Mucosa of gallbladder (tissue), 1 donor: ENCODE results near the gene NFIX. TPM values are rescaled to one million over a fixed set of nuclear protein-coding genes. Genes with fewer than 3 reads are reported as not detected.

ENCODE experiments used
- total RNA-seq: library from RNA; stranded (reverse); gene quantifications from one replicate; pipeline ENCODE4 v1.2.1, GENCODE V29; 2021
- donor health status: DM: no; HTN: no; CAD: no.

Gene NFIX
- total RNA-seq, 1 donor from 2014 or later, result 135 TPM

Other genes starting within 250 kb of the NFIX start
- gene BEST2, start 243.7 kb upstream of the NFIX start, total RNA-seq, result not detected
- gene HOOK2, start 219.9 kb upstream of the NFIX start, total RNA-seq, result 128 TPM
- gene JUNB, start 204.0 kb upstream of the NFIX start, total RNA-seq, result 119 TPM
- 319 TPM for gene PRDX2, start 193.7 kb upstream of the NFIX start, total RNA-seq
- gene THSD8, start 193.4 kb upstream of the NFIX start, total RNA-seq, result 4.1 TPM
- 7.3 TPM for gene RNASEH2A, start 188.9 kb upstream of the NFIX start, total RNA-seq
- gene RTBDN, start 160.9 kb upstream of the NFIX start, total RNA-seq, result not detected
- 0.83 TPM for gene MAST1, start 157.0 kb upstream of the NFIX start, total RNA-seq
- 48.7 TPM for gene DNASE2, start 114.0 kb upstream of the NFIX start, total RNA-seq
- not detected for gene KLF1, start 108.3 kb upstream of the NFIX start, total RNA-seq
- 33.7 TPM for gene GCDH, start 104.3 kb upstream of the NFIX start, total RNA-seq
- not detected for gene SYCE2, start 76.2 kb upstream of the NFIX start, total RNA-seq
- 54.0 TPM for gene FARSA, start 61.8 kb upstream of the NFIX start, total RNA-seq
- gene CALR, start 56.9 kb upstream of the NFIX start, total RNA-seq, result 1,099 TPM
- gene RAD23A, start 49.6 kb upstream of the NFIX start, total RNA-seq, result 83.0 TPM
- gene GADD45GIP1, start 38.3 kb upstream of the NFIX start, total RNA-seq, result 17.6 TPM
- 0.26 TPM for gene DAND5, start 25.9 kb upstream of the NFIX start, total RNA-seq
- 11.7 TPM for gene LYL1, start 107.4 kb downstream of the NFIX start, total RNA-seq
- 35.0 TPM for gene TRMT1, start 121.3 kb downstream of the NFIX start, total RNA-seq
- 72.0 TPM for gene NACC1, start 122.8 kb downstream of the NFIX start, total RNA-seq
- 57.7 TPM for gene STX10, start 154.9 kb downstream of the NFIX start, total RNA-seq
- 103 TPM for gene IER2, start 154.9 kb downstream of the NFIX start, total RNA-seq